Measurements from ENCODE around the gene RRAS2. TPM values are rescaled to one million over a fixed set of nuclear protein-coding genes. Genes with fewer than 3 reads are reported as not detected.

Gene RRAS2
- total RNA-seq, 1 experiment from 2014 or later = 164 TPM

DNA sequence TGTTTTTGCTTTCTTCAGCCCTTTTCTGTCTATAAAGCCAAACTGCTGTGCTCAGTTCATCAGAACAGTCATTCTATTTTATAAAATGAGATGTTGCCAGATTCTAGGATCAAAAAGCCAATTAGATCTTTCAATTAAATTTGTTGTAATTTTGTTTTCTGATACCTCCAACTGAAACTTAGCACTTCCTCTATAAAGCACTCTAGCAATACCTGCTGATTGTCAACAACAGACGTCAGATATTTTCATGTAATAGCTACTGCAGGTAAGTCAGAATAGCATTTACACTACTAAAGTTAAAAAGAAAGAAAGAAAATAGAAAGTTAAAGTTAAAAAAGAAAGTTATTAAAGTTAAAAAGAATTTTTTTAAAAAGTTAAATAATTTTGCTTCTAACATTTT is 19.6 kb downstream of the RRAS2 start (continued):
- no peak for TF ChIP-seq SP1 (CRISPR knock-in tag; conservative IDR thresholded peaks at IDR 0.05)

- ChIA-PET CTCF (interaction anchor here (0.7 to 3.0 kb wide), 7 partner anchors 28 to 82 kb away, joined by 3 to 10 read pairs (median 5); no protein-coding TSS in a partner anchor), POLR2A (interaction anchor here (0.6 to 1.0 kb wide), 3 partner anchors 21 to 136 kb away, joined by 3 read pairs; no protein-coding TSS in a partner anchor)
- Mint-ChIP-seq H3K9me3 (peaks cover 15% of the 10 kb centered on the region), H3K36me3 (peaks cover 14% of the 10 kb centered on the region), H3K27ac (peak overlapping the region; percentile 74), H3K27me3 (ENCODE audit: low read depth) (no peaks in the 10 kb centered on the region), H3K4me1 (peaks cover 74% of the 10 kb centered on the region), H3K4me3 (peak overlapping the region; percentile 9)
- TF ChIP-seq ZNF317 (CRISPR knock-in tag; IDR thresholded peaks at IDR 0.05; ENCODE audit: borderline replicate concordance, low read depth) = peak; percentile 99
- no peak for TF ChIP-seq NFATC4 (CRISPR knock-in tag; IDR thresholded peaks at IDR 0.05)
- TF ChIP-seq CDX4 (CRISPR knock-in tag; IDR thresholded peaks at IDR 0.05; ENCODE audit: borderline replicate concordance) = no peak
- TF ChIP-seq GABPB1 (CRISPR knock-in tag; IDR thresholded peaks at IDR 0.05) = peak; percentile 88
- ATAC-seq (no peak), DNase-seq (ENCODE audit: low spot score) (no peak)
Measured at GRCh38 chr11:14336507-14337503, 22.2 kb downstream of the RRAS2 start.

GRCh38 chr11:14335712-14336111 is 23.3 kb downstream of the RRAS2 start:
- Mint-ChIP-seq H3K4me1 (peaks cover 79% of the 10 kb centered on the region), H3K9me3 (peaks cover 15% of the 10 kb centered on the region), H3K27me3 (ENCODE audit: low read depth) (no peaks in the 10 kb centered on the region), H3K27ac (peak overlapping the region; percentile 74), H3K36me3 (peaks cover 14% of the 10 kb centered on the region), H3K4me3 (peak overlapping the region; percentile 9)
- no peak for DNase-seq (ENCODE audit: low spot score)
- ChIA-PET CTCF (interaction anchor here (0.7 to 3.0 kb wide), 5 partner anchors 27 to 83 kb away, joined by 3 to 10 read pairs (median 7); no protein-coding TSS in a partner anchor), POLR2A (interaction anchor here (0.8 to 1.0 kb wide), 2 partner anchors 22 to 31 kb away, joined by 3 read pairs; no protein-coding TSS in a partner anchor)
- ATAC-seq = no peak
- no peak for TF ChIP-seq JUN (CRISPR knock-in tag; IDR thresholded peaks at IDR 0.05)
- TF ChIP-seq, protein P1, sequence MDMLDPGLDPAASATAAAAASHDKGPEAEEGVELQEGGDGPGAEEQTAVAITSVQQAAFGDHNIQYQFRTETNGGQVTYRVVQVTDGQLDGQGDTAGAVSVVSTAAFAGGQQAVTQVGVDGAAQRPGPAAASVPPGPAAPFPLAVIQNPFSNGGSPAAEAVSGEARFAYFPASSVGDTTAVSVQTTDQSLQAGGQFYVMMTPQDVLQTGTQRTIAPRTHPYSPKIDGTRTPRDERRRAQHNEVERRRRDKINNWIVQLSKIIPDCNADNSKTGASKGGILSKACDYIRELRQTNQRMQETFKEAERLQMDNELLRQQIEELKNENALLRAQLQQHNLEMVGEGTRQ (CRISPR knock-in tag; IDR thresholded peaks at IDR 0.05) = no peak
- TF ChIP-seq FOXP4 (CRISPR knock-in tag; IDR thresholded peaks at IDR 0.05) = no peak

GRCh38 chr11:14334893-14335292 is 24.1 kb downstream of the RRAS2 start:
- ATAC-seq = no peak; the same call in 1 of the 2 replicates
- peak overlapping the region; percentile 0; the same call in 1 of the 2 replicates for H3K4me3 Mint-ChIP-seq
- POLR2A ChIA-PET = interaction anchor here (0.6 kb wide), 1 partner anchor 67 kb away, joined by 3 read pairs; no protein-coding TSS in a partner anchor

More at GRCh38 chr11:14334893-14335292, 24.1 kb downstream of the RRAS2 start:
- Mint-ChIP-seq H3K4me1 (peaks cover 81% of the 10 kb centered on the region), H3K27ac (peak overlapping the region; percentile 74), H3K27me3 (ENCODE audit: low read depth) (no peaks in the 10 kb centered on the region), H3K9me3 (peaks cover 15% of the 10 kb centered on the region), H3K36me3 (peaks cover 14% of the 10 kb centered on the region)
- TF ChIP-seq TEAD4 (CRISPR knock-in tag; IDR thresholded peaks at IDR 0.05) (no peak), E2F4 (CRISPR knock-in tag; IDR thresholded peaks at IDR 0.05; ENCODE audit: borderline replicate concordance, low read depth) (no peak), CREB1 (CRISPR knock-in tag; IDR thresholded peaks at IDR 0.05) (no peak), ZNF396 (CRISPR knock-in tag; IDR thresholded peaks at IDR 0.05; ENCODE audit: borderline replicate concordance) (no peak), ZNF263 (CRISPR knock-in tag; IDR thresholded peaks at IDR 0.05; ENCODE audit: low read depth) (no peak)
- CTCF ChIA-PET = interaction anchor here (0.8 to 3.0 kb wide), 3 partner anchors 27 to 84 kb away, joined by 3 to 10 read pairs (median 9); no protein-coding TSS in a partner anchor
- no peak for DNase-seq (ENCODE audit: low spot score)

Measured in WTC11 (cell line).